B cell (primary cell): ENCODE results near the gene USP9X. TPM values are rescaled to one million over a fixed set of nuclear protein-coding genes. Genes with fewer than 3 reads are reported as not detected.

ENCODE experiments used
- ATAC-seq: fragments of 200-7000 bp; cut with Tn5 transposase; one replicate; pipeline ENCODE4 v1.10.0; 2021; ENCODE audit warnings: low read depth, mild to moderate bottlenecking, moderate number of reproducible peaks, moderate library complexity
- CTCF ChIA-PET: fragments of 350-600 bp; sonication (Branson Sonifier 250); formaldehyde crosslinking; loops from one replicate; lab custom pipeline; 2021; ENCODE audit warnings: antibody characterized with exemption, inconsistent platforms; lab: Charles Lee
- POLR2A ChIA-PET: fragments of 350-600 bp; sonication (Branson Sonifier 250); formaldehyde crosslinking; loops from one replicate; lab custom pipeline; 2021; ENCODE audit warnings: antibody characterized with exemption; lab: Charles Lee
- DNase-seq: peaks from one replicate; pipeline ENCODE4 v3.0.0; 2013
- H2AFZ ChIP-seq: 2 replicates; pipeline ENCODE4 v1.6.1; 2012; ENCODE audit warnings: mild to moderate bottlenecking, low read depth, low read length; ENCODE audit not compliant: insufficient read depth, poor library complexity, severe bottlenecking
- H3K27ac ChIP-seq, 2 donors: 1 replicate in 1 of 2; 2 replicates in 1 of 2; pipeline ENCODE4 v1.5.1; 2012 to 2013; ENCODE audit warnings: low read length in 2 of 2, mild to moderate bottlenecking in 2 of 2, moderate library complexity in 1 of 2
- H3K27me3 ChIP-seq, 4 experiments: fragments of 200-600 bp in 1 of 4; sonication (generic) in 1 of 4; replicated peaks in 1 of 4; 1 replicate in 2 of 4; 2 replicates in 2 of 4; pipeline versions ENCODE4 v1.6.1 to v1.7.0; 2013 to 2016; ENCODE audit warnings: low read length in 3 of 4, mild to moderate bottlenecking in 2 of 4, mixed read lengths in 1 of 4, moderate library complexity in 1 of 4; ENCODE audit not compliant: insufficient read depth in 4 of 4, control insufficient read depth in 3 of 4; ENCODE audit errors: control extremely low read depth in 1 of 4
- H3K36me3 ChIP-seq, 2 experiments: replicated peaks in 1 of 2; 1 replicate in 1 of 2; 2 replicates in 1 of 2; pipeline versions ENCODE4 v1.6.1 to v1.7.1; 2013; ENCODE audit warnings: low read length in 1 of 2; ENCODE audit not compliant: insufficient read depth in 2 of 2, control insufficient read depth in 1 of 2; ENCODE audit errors: control extremely low read depth in 1 of 2, extremely low read depth in 1 of 2
- H3K4me1 ChIP-seq, 2 donors: fragments of 200-600 bp in 1 of 2; sonication (generic) in 1 of 2; 1 replicate in 1 of 2; 2 replicates in 1 of 2; pipeline versions ENCODE4 v1.5.1 to v1.6.1; 2013 to 2017; ENCODE audit warnings: low read length in 2 of 2; ENCODE audit not compliant: control insufficient read depth in 2 of 2, insufficient read depth in 2 of 2
- H3K4me2 ChIP-seq: replicated peaks from 2 replicates; pipeline ENCODE3; 2012; ENCODE audit warnings: mild to moderate bottlenecking, low read depth, low read length; ENCODE audit not compliant: poor library complexity, severe bottlenecking
- H3K4me3 ChIP-seq, 5 experiments: fragments of 200-600 bp in 1 of 5; sonication (generic) in 1 of 5; 1 replicate in 3 of 5; 2 replicates in 2 of 5; pipeline versions ENCODE4 v1.5.1 to v1.7.0; 2011 to 2016; ENCODE audit warnings: low read length in 4 of 5, mild to moderate bottlenecking in 4 of 5, low read depth in 2 of 5, control low read depth in 1 of 5, moderate library complexity in 1 of 5; ENCODE audit not compliant: insufficient read depth in 1 of 5; ENCODE audit errors: control extremely low read depth in 1 of 5, extremely low read depth in 1 of 5
- H3K79me2 ChIP-seq: fragments of 200-600 bp; sonication (generic); one replicate; pipeline ENCODE4 v1.6.0; 2016; ENCODE audit warnings: low read length; ENCODE audit not compliant: control insufficient read depth, insufficient read depth
- H3K9ac ChIP-seq: fragments of 200-600 bp; sonication (generic); 2 replicates; pipeline ENCODE4 v1.6.1; 2017; ENCODE audit warnings: mild to moderate bottlenecking, low read length, moderate library complexity
- H3K9me3 ChIP-seq, 3 donors: one replicate each; pipeline versions ENCODE4 v1.6.1 to v1.7.1; 2013; ENCODE audit warnings: low read length in 2 of 3; ENCODE audit not compliant: control insufficient read depth in 2 of 3, insufficient read depth in 1 of 3; ENCODE audit errors: control extremely low read depth in 1 of 3
- H4K20me1 ChIP-seq: 2 replicates; pipeline ENCODE4 v1.6.0; 2012; ENCODE audit warnings: mild to moderate bottlenecking, low read length; ENCODE audit not compliant: insufficient read depth, control insufficient read depth, poor library complexity, severe bottlenecking
- H3K27ac Mint-ChIP-seq: one replicate; pipeline ENCODE4 v1.8.0; 2021; ENCODE audit warnings: mixed read lengths
- H3K27me3 Mint-ChIP-seq: one replicate; pipeline ENCODE4 v1.8.0; 2021; ENCODE audit warnings: mixed read lengths
- H3K4me1 Mint-ChIP-seq: one replicate; pipeline ENCODE4 v1.8.0; 2021; ENCODE audit warnings: mixed read lengths
- H3K4me3 Mint-ChIP-seq: one replicate; pipeline ENCODE4 v1.8.0; 2021; ENCODE audit warnings: mixed read lengths
- H3K9me3 Mint-ChIP-seq: one replicate; pipeline ENCODE4 v1.8.0; 2022; ENCODE audit warnings: mixed read lengths; ENCODE audit not compliant: insufficient read depth
- EZH2 ChIP-seq: IDR thresholded peaks from 2 replicates; pipeline ENCODE4 v1.6.1; 2012; ENCODE audit warnings: borderline replicate concordance, low read depth, mild to moderate bottlenecking, moderate library complexity, low read length; ENCODE audit not compliant: insufficient read depth, poor library complexity, severe bottlenecking
- WGBS: methylation state at CpG from one replicate; pipeline ENCODE4 v1.1.5; 2013; ENCODE audit warnings: missing lambda C conversion rate; ENCODE audit not compliant: insufficient coverage; 5-methylcytosine and 5-hydroxymethylcytosine counted together
- intact Hi-C: fragments of 100-400 bp; cut with micrococcal nuclease; formaldehyde crosslinking; loops from one replicate; pipeline ENCODE4 v1.10.0; 2022
- polyA plus RNA-seq: library from polyadenylated mRNA; depleted of rRNA; stranded (reverse); fragments of >200 nt; gene quantifications from 2 replicates; pipeline ENCODE4 v1.2.3, GENCODE V29; 2012
- total RNA-seq, 2 donors: library from RNA; stranded (reverse); fragments of 120-200 nt in 1 of 2; gene quantifications; 1 replicate in 1 of 2; 2 replicates in 1 of 2; pipeline versions ENCODE4 v1.2.3 to v1.2.4, GENCODE V29; 2013 to 2022
- TF ChIP-seq, protein P1 (sequence below): fragments of 200-600 bp; IDR thresholded peaks from one replicate; pipeline ENCODE4 v1.8.0; 2022; ENCODE audit warnings: antibody characterized with exemption, mild to moderate bottlenecking

The USP9X gene
- total and polyA plus RNA-seq, 2 donors (not counting 1 experiment from before 2014, with no cell fraction given), result 9.6 to 87.6 TPM

- no peak overlapping the region for H3K27ac Mint-ChIP-seq
- H4K20me1 ChIP-seq, result no peaks in the 10 kb centered on the region
- H3K79me2 ChIP-seq, result no peaks in the 10 kb centered on the region
- intact Hi-C loops, result no loop called here
- 95% methylated on average over 16 of the region's 30 CpGs for WGBS
- no peaks in the 10 kb centered on the region for H3K9me3 ChIP-seq
- DNase-seq, result no peak
- H2AFZ ChIP-seq, result no peak overlapping the region
- CTCF ChIA-PET, result no interaction called here
- H3K4me1 ChIP-seq, result no peaks in the 10 kb centered on the region
- no peaks in the 10 kb centered on the region for H3K27me3 Mint-ChIP-seq
- H3K4me3 Mint-ChIP-seq, result no peak overlapping the region
- TF ChIP-seq, protein P1, sequence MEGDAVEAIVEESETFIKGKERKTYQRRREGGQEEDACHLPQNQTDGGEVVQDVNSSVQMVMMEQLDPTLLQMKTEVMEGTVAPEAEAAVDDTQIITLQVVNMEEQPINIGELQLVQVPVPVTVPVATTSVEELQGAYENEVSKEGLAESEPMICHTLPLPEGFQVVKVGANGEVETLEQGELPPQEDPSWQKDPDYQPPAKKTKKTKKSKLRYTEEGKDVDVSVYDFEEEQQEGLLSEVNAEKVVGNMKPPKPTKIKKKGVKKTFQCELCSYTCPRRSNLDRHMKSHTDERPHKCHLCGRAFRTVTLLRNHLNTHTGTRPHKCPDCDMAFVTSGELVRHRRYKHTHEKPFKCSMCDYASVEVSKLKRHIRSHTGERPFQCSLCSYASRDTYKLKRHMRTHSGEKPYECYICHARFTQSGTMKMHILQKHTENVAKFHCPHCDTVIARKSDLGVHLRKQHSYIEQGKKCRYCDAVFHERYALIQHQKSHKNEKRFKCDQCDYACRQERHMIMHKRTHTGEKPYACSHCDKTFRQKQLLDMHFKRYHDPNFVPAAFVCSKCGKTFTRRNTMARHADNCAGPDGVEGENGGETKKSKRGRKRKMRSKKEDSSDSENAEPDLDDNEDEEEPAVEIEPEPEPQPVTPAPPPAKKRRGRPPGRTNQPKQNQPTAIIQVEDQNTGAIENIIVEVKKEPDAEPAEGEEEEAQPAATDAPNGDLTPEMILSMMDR, result no peak
- TF ChIP-seq EZH2, result no peak
- H3K27ac ChIP-seq, result no peak overlapping the region
- no peaks in the 10 kb centered on the region for H3K36me3 ChIP-seq
- no peaks in the 10 kb centered on the region for H3K27me3 ChIP-seq
- no peak for ATAC-seq
- no peaks in the 10 kb centered on the region for H3K9me3 Mint-ChIP-seq
- POLR2A ChIA-PET, result no interaction called here
- H3K4me1 Mint-ChIP-seq, result peaks cover 2% of the 10 kb centered on the region
- H3K4me2 ChIP-seq, result no peak overlapping the region
- no peak overlapping the region for H3K9ac ChIP-seq
- H3K4me3 ChIP-seq, result no peak overlapping the region
Observed at GRCh38 chrX:41076742-41077141, 8.5 kb upstream of the USP9X start.

GRCh38 chrX:41081821-41082220 is 3.4 kb upstream of the USP9X start:
- H3K27me3 ChIP-seq, result no peaks in the 10 kb centered on the region
- ChIA-PET CTCF (no interaction called here), POLR2A (no interaction called here)
- Mint-ChIP-seq H3K27ac (no peak overlapping the region), H3K9me3 (no peaks in the 10 kb centered on the region), H3K4me3 (no peak overlapping the region), H3K4me1 (peaks cover 16% of the 10 kb centered on the region), H3K27me3 (no peaks in the 10 kb centered on the region)
- H3K9ac ChIP-seq, result no peak overlapping the region
- intact Hi-C loops, result loop anchor here (10.0 kb wide), 2 partner anchors 363 to 1227 kb away; partner anchors contain the start of gene NYX
- H3K27ac ChIP-seq, result no peak overlapping the region
- H3K4me2 ChIP-seq, result no peak overlapping the region
- H3K36me3 ChIP-seq, result no peaks in the 10 kb centered on the region
- WGBS, result no CpG with 5 or more reads among the region's 2 CpGs
- no peak overlapping the region for H2AFZ ChIP-seq
- H3K4me1 ChIP-seq, result peaks cover 7 to 11% of the 10 kb centered on the region in 2 donors
- no peak for TF ChIP-seq EZH2
- TF ChIP-seq, protein P1, result no peak
- peaks cover 15% of the 10 kb centered on the region for H4K20me1 ChIP-seq
- DNase-seq, result no peak
- H3K9me3 ChIP-seq, result no peaks in the 10 kb centered on the region
- peaks cover 10% of the 10 kb centered on the region for H3K79me2 ChIP-seq
- no peak for ATAC-seq
- no peak overlapping the region for H3K4me3 ChIP-seq
